T-cell (primary cell): ENCODE data around the gene ZSWIM9. TPM values are rescaled to one million over a fixed set of nuclear protein-coding genes. Genes with fewer than 3 reads are reported as not detected.

Experiments
- ATAC-seq, 4 experiments: fragments of 200-7000 bp in 3 of 4; fragments of 150-1000 bp in 1 of 4; cut with Tn5 transposase; replicated peaks in 1 of 4; 1 replicate in 3 of 4; 2 replicates in 1 of 4; pipeline ENCODE4 v1.10.0; 2021; ENCODE audit warnings: moderate library complexity in 3 of 4, mild to moderate bottlenecking in 2 of 4, moderate number of reproducible peaks in 1 of 4
- CTCF ChIA-PET, 2 donors: fragments of 300-600 bp; sonication (Branson Sonifier 250); formaldehyde crosslinking; loops; one replicate each; lab custom pipeline; 2022; ENCODE audit warnings: antibody characterized with exemption in 2 of 2; lab: Charles Lee
- POLR2A ChIA-PET, 2 donors: fragments of 300-600 bp; sonication (Branson Sonifier 250); formaldehyde crosslinking; loops; one replicate each; lab custom pipeline; 2022; ENCODE audit warnings: antibody characterized with exemption in 2 of 2; lab: Charles Lee
- DNase-seq, 35 experiments: peaks; one replicate each; pipeline versions ENCODE4 v3.0.0 to v3.0.0-alpha.2; 2013 to 2023
- H3K27ac ChIP-seq: one replicate; pipeline ENCODE4 v1.5.1; 2013; ENCODE audit warnings: low read length
- H3K27me3 ChIP-seq, 2 experiments: replicated peaks in 1 of 2; 1 replicate in 1 of 2; 2 replicates in 1 of 2; pipeline versions ENCODE4 v1.6.1 to v1.7.0; 2013; ENCODE audit warnings: low read length in 1 of 2, mixed read lengths in 1 of 2; ENCODE audit not compliant: control insufficient read depth in 2 of 2, insufficient read depth in 2 of 2; ENCODE audit errors: extremely low read depth in 1 of 2
- H3K36me3 ChIP-seq, 2 donors: 1 replicate in 1 of 2; 2 replicates in 1 of 2; pipeline versions ENCODE4 v1.6.1 to v1.7.0; 2013; ENCODE audit warnings: low read length in 1 of 2; ENCODE audit not compliant: control insufficient read depth in 2 of 2, insufficient read depth in 1 of 2; ENCODE audit errors: extremely low read depth in 1 of 2
- H3K4me1 ChIP-seq, 2 experiments: 1 replicate in 1 of 2; 2 replicates in 1 of 2; pipeline versions ENCODE4 v1.6.1 to v1.7.0; 2013; ENCODE audit warnings: low read length in 2 of 2, mixed read lengths in 1 of 2; ENCODE audit not compliant: insufficient read depth in 2 of 2, control insufficient read depth in 1 of 2; ENCODE audit errors: extremely low read depth in 1 of 2
- H3K4me3 ChIP-seq, 2 donors: 1 replicate in 1 of 2; 2 replicates in 1 of 2; pipeline versions ENCODE4 v1.5.1 to v1.7.0; 2013; ENCODE audit warnings: mild to moderate bottlenecking in 2 of 2, low read length in 1 of 2, moderate library complexity in 1 of 2; ENCODE audit not compliant: control insufficient read depth in 1 of 2; ENCODE audit errors: extremely low read depth in 1 of 2
- H3K9me3 ChIP-seq: 2 replicates; pipeline ENCODE4 v1.7.0; 2013
- H3K27ac Mint-ChIP-seq, 2 donors: one replicate each; pipeline ENCODE4 v1.8.0; 2020 to 2021; ENCODE audit warnings: mild to moderate bottlenecking in 2 of 2, mixed read lengths in 2 of 2
- H3K27me3 Mint-ChIP-seq, 2 donors: one replicate each; pipeline ENCODE4 v1.8.0; 2021 to 2022; ENCODE audit warnings: mixed read lengths in 2 of 2
- H3K36me3 Mint-ChIP-seq: one replicate; pipeline ENCODE4 v1.8.0; 2021; ENCODE audit warnings: mixed read lengths
- H3K4me1 Mint-ChIP-seq, 3 donors: one replicate each; pipeline ENCODE4 v1.8.0; 2020 to 2022; ENCODE audit warnings: mixed read lengths in 3 of 3, mild to moderate bottlenecking in 1 of 3
- H3K4me3 Mint-ChIP-seq, 3 donors: one replicate each; pipeline ENCODE4 v1.8.0; 2020 to 2022; ENCODE audit warnings: mild to moderate bottlenecking in 3 of 3, mixed read lengths in 3 of 3, moderate library complexity in 3 of 3
- H3K9me3 Mint-ChIP-seq, 3 donors: one replicate each; pipeline ENCODE4 v1.8.0; 2020 to 2022; ENCODE audit warnings: mixed read lengths in 3 of 3
- WGBS: methylation state at CpG from one replicate; pipeline ENCODE4 v1.1.5; 2013; ENCODE audit warnings: missing lambda C conversion rate; ENCODE audit not compliant: insufficient coverage; 5-methylcytosine and 5-hydroxymethylcytosine counted together
- total RNA-seq, 35 experiments: library from RNA in 6 of 35; stranded (reverse) in 6 of 35; fragments of 120-200 nt in 1 of 35; gene quantifications; one replicate each; pipeline versions ENCODE4 v1.2.1 to v1.2.4 and lab custom pipeline; 2013 to 2026

The ZSWIM9 gene
- total RNA-seq, 5 donors from 2014 or later (not counting 1 experiment from before 2014, with no cell fraction given), result 5.4 to 14.7 (median 11.6) TPM

DNA sequence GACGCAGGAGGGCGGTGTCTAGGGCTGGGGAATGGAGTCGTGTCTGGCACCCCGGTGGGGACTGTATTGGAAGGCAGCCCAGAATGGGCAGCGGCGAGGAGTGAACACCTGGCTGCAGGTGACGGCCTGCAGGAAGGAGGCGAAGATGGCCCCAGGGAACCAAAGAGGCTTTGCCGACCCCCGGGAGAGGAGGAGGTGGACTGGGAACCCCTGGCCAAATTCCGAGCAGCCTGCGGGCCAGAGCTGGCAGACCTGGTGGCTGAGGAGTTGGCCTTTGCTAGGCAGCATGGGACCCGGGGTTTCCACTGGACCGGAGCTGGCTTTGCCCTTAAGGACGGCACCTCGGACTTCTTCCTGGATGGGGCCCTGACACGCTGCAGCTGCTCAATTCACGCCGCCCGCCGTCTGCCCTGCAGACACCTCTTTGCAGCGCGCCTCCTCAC lies 25.9 kb downstream of the ZSWIM9 start:
- DNase-seq (no peak), ATAC-seq (no peak)
- Histone ChIP-seq H3K27me3 (no peaks in the 10 kb centered on the region), H3K27ac (no peak overlapping the region), H3K9me3 (no peaks in the 10 kb centered on the region), H3K36me3 (no peaks in the 10 kb centered on the region), H3K4me3 (no peak overlapping the region), H3K4me1 (peaks cover 0 to 7% of the 10 kb centered on the region in 2 experiments)
- H3K36me3 Mint-ChIP-seq, result peaks cover 8% of the 10 kb centered on the region
- no peaks in the 10 kb centered on the region for H3K27me3 Mint-ChIP-seq
- peak overlapping the region in 1 of 3 donors; percentile 20 for H3K4me3 Mint-ChIP-seq
- CTCF ChIA-PET, result no interaction called here
- 91% methylated on average over 22 of the region's 23 CpGs for WGBS
- H3K4me1 Mint-ChIP-seq, result peaks cover 2 to 29% (median 5%) of the 10 kb centered on the region in 3 donors
- no peaks in the 10 kb centered on the region for H3K9me3 Mint-ChIP-seq
- no peak overlapping the region for H3K27ac Mint-ChIP-seq
- POLR2A ChIA-PET, result interaction anchor here in 1 of 2 donors (0.7 kb wide), 1 partner anchor 24 kb away, joined by 3 read pairs; no protein-coding TSS in a partner anchor

GRCh38 chr19:48196933-48197665 lies 26.6 kb downstream of the ZSWIM9 start:
- DNase-seq (peak in 1 of 35 experiments; percentile 1), ATAC-seq (no peak)
- 92% methylated on average over 13 of the region's 13 CpGs for WGBS
- Histone ChIP-seq H3K4me1 (peaks cover 0 to 7% of the 10 kb centered on the region in 2 experiments), H3K27me3 (no peaks in the 10 kb centered on the region), H3K9me3 (no peaks in the 10 kb centered on the region), H3K27ac (no peak overlapping the region), H3K36me3 (no peaks in the 10 kb centered on the region), H3K4me3 (no peak overlapping the region)
- H3K4me3 Mint-ChIP-seq, result no peak overlapping the region
- ChIA-PET CTCF (no interaction called here), POLR2A (interaction anchor here in 1 of 2 donors (0.7 kb wide), 1 partner anchor 25 kb away, joined by 3 read pairs; no protein-coding TSS in a partner anchor)
- H3K36me3 Mint-ChIP-seq, result peaks cover 3% of the 10 kb centered on the region
- H3K27me3 Mint-ChIP-seq, result no peaks in the 10 kb centered on the region
- no peaks in the 10 kb centered on the region for H3K9me3 Mint-ChIP-seq
- no peak overlapping the region for H3K27ac Mint-ChIP-seq
- peaks cover 5 to 36% (median 7%) of the 10 kb centered on the region in 3 donors for H3K4me1 Mint-ChIP-seq

DNA sequence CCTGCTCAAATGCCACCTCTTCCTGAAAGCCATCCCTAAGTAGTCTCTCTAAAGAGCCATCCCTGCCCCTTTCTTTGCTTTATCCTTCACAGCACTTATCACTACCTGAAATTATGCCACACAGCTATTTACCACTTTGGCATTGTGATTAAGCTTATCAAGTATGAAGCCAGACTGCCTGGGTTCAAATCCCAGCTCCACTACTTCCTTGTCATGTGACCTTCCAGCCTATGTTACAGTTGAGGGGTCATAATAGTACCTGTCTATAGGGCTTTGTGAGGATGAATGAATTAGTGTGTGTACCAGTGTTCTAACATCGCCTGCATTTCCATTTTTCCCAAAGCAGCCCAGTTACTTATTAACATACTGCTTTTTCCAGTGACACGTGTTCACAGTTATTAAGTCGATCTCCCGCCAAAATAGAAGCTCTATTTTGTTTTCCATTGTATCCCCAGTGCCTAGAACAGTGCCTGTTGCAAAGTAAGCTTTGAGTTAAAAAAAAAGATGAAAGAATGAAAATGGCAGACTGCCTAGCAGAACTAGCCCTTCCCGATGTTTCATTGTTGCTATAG lies 32.8 kb downstream of the ZSWIM9 start:
- H3K27ac ChIP-seq, result peak overlapping the region; percentile 60
- no peak overlapping the region for H3K4me3 Mint-ChIP-seq
- H3K36me3 ChIP-seq, result no peaks in the 10 kb centered on the region
- no peak for ATAC-seq
- H3K27ac Mint-ChIP-seq, result no peak overlapping the region
- H3K36me3 Mint-ChIP-seq, result peaks cover 3% of the 10 kb centered on the region
- no peaks in the 10 kb centered on the region for H3K27me3 Mint-ChIP-seq
- CTCF ChIA-PET, result interaction anchor here (0.6 to 2.2 kb wide), 14 partner anchors 12 to 790 kb away, joined by 3 to 19 read pairs (median 6); partner anchors contain the start of genes LIG1 (in 1 of the 2), RUVBL2 (in 1 of the 2), SYNGR4 (in 1 of the 2) and TMEM143 (in 1 of the 2)
- DNase-seq, result peak in 1 of 35 experiments; percentile 4
- no peaks in the 10 kb centered on the region for H3K9me3 Mint-ChIP-seq
- H3K9me3 ChIP-seq, result no peaks in the 10 kb centered on the region
- H3K27me3 ChIP-seq, result no peaks in the 10 kb centered on the region
- peak overlapping the region; percentile 82 to 84 for H3K4me3 ChIP-seq
- POLR2A ChIA-PET, result interaction anchor here (0.5 to 1.6 kb wide), 9 partner anchors 16 to 854 kb away, joined by 3 to 8 read pairs (median 4); partner anchors contain the start of genes CARD8 (in 1 of the 2), DHX34 (in 1 of the 2), SYNGR4 (in 1 of the 2) and TMEM143 (in 1 of the 2)
- WGBS, result 13% methylated on average over 4 of the region's 5 CpGs
- H3K4me1 ChIP-seq, result peaks cover 11 to 20% of the 10 kb centered on the region in 2 experiments
- H3K4me1 Mint-ChIP-seq, result peaks cover 15 to 26% (median 21%) of the 10 kb centered on the region in 3 donors

DNA sequence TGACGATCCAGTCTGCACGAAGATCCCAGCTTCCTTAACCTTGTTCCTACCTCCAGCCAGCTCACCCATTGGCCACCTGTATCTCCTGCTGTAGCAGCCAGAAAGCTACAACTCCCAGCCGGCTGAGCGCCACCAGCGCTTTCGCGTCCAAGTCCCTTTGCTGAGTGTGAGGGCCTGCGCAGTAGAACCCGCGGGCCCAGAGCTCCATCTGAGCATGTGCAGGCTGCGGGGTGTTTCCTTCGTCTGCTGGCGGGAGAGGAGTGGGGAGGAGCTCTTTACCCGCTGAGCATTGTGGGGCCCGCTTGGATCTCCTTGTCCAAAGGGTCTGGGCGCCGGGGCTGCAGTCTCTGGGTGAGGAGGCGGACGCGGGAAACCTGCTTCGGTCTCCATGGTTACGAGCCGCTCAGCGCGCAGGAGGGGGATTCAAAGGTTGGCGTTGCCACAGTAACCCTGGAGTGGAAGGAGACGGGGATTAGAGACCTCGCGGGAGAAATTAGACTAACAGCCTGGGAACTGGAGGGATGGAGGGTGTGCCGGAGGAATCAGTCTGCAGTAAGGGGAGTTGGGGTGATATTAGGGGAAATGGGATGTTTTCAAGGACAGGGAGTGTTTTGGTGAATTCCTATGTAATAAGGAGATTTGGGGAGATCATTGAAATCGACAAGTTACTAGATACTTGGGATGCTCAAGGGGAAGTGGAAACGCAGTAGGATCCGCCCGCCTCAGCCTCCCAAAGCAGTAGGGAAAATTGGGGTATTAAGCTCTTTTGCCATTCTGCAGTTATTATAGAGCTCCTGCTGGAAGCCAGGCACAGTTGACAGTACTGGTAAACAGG lies 33.5 kb downstream of the ZSWIM9 start:
- Histone ChIP-seq H3K36me3 (no peaks in the 10 kb centered on the region), H3K9me3 (no peaks in the 10 kb centered on the region), H3K4me1 (peaks cover 11 to 20% of the 10 kb centered on the region in 2 experiments), H3K4me3 (peak overlapping the region; percentile 82 to 84), H3K27ac (peak overlapping the region; percentile 60), H3K27me3 (no peaks in the 10 kb centered on the region)
- H3K4me3 Mint-ChIP-seq, result no peak overlapping the region
- H3K36me3 Mint-ChIP-seq, result peaks cover 5% of the 10 kb centered on the region
- ChIA-PET CTCF (interaction anchor here (0.6 to 2.2 kb wide), 18 partner anchors 10 to 789 kb away, joined by 3 to 19 read pairs (median 4); partner anchors contain the start of genes LIG1 (in 1 of the 2), RUVBL2 (in 1 of the 2), SYNGR4 (in 1 of the 2) and TMEM143 (in 1 of the 2)), POLR2A (interaction anchor here (0.5 to 1.6 kb wide), 9 partner anchors 15 to 855 kb away, joined by 3 to 9 read pairs (median 4); partner anchors contain the start of genes CARD8 (in 1 of the 2), DHX34 (in 1 of the 2), SYNGR4 (in 1 of the 2) and TMEM143 (in 1 of the 2))
- no peaks in the 10 kb centered on the region for H3K9me3 Mint-ChIP-seq
- ATAC-seq (peak; percentile 99 to 100 (median 100)), DNase-seq (peak; percentile 72 to 93 (median 86))
- under 1% methylated on average over 31 of the region's 34 CpGs for WGBS
- H3K27me3 Mint-ChIP-seq, result no peaks in the 10 kb centered on the region
- H3K27ac Mint-ChIP-seq, result no peak overlapping the region
- peaks cover 15 to 28% (median 23%) of the 10 kb centered on the region in 3 donors for H3K4me1 Mint-ChIP-seq

DNA sequence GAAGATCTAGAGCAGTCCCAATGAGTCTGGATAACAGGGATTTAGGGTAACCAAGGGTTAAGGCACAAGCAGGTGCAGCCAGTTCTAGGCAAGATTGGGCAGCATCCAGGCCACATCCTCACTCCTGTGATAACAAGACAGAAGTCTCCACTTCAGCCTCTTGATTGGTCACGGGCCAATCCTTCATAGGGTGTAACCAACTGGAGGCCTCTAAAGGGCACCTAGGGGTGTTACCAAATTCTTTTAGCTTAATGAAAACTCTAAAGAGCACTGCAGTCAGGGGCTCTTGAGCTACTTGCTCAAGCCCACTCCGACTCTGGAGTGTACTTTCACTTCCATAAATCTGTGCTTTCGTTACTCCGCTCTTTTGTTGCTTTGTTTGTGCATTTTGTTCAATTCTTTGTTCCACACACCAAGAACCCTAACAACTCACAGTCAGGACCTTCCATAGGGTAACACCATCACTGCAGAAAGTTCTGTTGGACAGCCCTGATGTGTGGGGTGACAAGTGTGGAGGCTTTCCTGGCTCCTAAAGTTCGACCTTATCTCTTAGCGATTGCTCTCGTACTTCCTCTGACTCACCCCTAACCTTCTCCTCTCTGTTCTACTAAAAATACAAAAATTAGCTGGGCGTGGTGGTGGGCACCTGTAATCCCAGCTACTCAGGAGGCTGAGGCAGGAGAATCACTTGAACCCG lies 36.1 kb downstream of the ZSWIM9 start:
- no peaks in the 10 kb centered on the region for H3K27me3 Mint-ChIP-seq
- POLR2A ChIA-PET, result no interaction called here

More for the DNA sequence above, 36.1 kb downstream of the ZSWIM9 start:
- Mint-ChIP-seq H3K4me1 (peaks cover 17 to 41% (median 30%) of the 10 kb centered on the region in 3 donors), H3K4me3 (no peak overlapping the region), H3K9me3 (no peaks in the 10 kb centered on the region), H3K27ac (peak overlapping the region; percentile 57 to 67), H3K36me3 (peaks cover 17% of the 10 kb centered on the region)
- CTCF ChIA-PET, result no interaction called here
- ATAC-seq (no peak), DNase-seq (no peak)
- Histone ChIP-seq H3K27ac (no peak overlapping the region), H3K4me3 (no peak overlapping the region), H3K27me3 (no peaks in the 10 kb centered on the region), H3K4me1 (peaks cover 11 to 20% of the 10 kb centered on the region in 2 experiments), H3K36me3 (peaks cover 2 to 11% of the 10 kb centered on the region in 2 donors), H3K9me3 (no peaks in the 10 kb centered on the region)
- 100% methylated on average over 1 of the region's 9 CpGs for WGBS
